Gastrocnemius medialis (tissue), 4 donors: ENCODE data around the gene TRMT61A.

Source experiments
- POLR2A ChIP-seq, 2 donors: fragments of 450-650 bp; IDR thresholded peaks; one replicate each; pipeline ENCODE4 v1.6.1; 2017; ENCODE audit warnings: antibody characterized with exemption in 2 of 2, mild to moderate bottlenecking in 2 of 2, moderate library complexity in 2 of 2
- TF ChIP-seq, protein P1 (sequence below), 5 experiments: fragments of 450-650 bp in 3 of 5; fragments of 200-600 bp in 2 of 5; sonication (generic) in 2 of 5; IDR thresholded peaks in 4 of 5; conservative IDR thresholded peaks in 1 of 5; 1 replicate in 4 of 5; 2 replicates in 1 of 5; pipeline ENCODE4 v1.5.1; 2016 to 2019; ENCODE audit warnings: antibody characterized with exemption in 5 of 5, mild to moderate bottlenecking in 3 of 5, moderate library complexity in 3 of 5

DNA sequence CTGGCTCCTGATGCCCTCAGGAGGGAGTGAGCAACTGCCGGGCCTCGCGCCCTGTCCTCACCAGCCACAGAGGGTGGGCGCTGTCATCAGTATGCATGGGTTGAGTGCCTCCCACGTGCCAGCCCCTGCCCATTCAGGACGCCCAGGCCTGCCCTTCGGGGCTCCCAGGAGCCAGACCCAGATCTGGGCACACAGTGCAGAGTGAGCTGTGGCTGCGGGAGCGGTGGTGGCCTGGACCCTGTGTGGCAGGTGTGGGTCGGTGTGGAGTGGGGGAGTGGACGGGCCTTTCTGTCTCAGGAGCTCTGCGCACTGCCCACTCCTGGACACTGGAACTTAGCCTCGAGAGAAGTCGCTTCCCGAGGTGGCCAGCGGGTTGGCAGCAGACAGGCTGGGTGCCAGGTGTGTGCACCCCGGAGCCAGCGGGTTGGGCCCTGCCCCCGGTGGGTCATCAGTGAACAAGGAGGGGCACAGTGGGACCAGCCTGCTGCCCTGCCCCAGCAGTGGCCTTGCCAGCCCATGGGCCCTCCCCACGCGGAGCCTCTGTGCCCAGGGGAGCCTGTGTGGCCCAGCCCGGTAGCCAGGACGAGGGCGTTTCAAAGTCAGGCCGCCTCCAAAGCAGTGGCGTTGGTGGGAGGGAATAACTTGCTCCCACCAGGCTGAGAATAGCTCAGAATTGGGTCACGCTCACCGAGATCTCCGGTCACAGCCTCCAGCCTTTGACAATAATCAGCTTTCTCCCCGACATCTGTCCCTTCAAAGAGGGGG is 9.5 kb downstream of the TRMT61A start:
- TF ChIP-seq POLR2A (IDR thresholded peaks at IDR 0.05) = no peak
- TF ChIP-seq, protein P1, sequence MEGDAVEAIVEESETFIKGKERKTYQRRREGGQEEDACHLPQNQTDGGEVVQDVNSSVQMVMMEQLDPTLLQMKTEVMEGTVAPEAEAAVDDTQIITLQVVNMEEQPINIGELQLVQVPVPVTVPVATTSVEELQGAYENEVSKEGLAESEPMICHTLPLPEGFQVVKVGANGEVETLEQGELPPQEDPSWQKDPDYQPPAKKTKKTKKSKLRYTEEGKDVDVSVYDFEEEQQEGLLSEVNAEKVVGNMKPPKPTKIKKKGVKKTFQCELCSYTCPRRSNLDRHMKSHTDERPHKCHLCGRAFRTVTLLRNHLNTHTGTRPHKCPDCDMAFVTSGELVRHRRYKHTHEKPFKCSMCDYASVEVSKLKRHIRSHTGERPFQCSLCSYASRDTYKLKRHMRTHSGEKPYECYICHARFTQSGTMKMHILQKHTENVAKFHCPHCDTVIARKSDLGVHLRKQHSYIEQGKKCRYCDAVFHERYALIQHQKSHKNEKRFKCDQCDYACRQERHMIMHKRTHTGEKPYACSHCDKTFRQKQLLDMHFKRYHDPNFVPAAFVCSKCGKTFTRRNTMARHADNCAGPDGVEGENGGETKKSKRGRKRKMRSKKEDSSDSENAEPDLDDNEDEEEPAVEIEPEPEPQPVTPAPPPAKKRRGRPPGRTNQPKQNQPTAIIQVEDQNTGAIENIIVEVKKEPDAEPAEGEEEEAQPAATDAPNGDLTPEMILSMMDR (IDR thresholded peaks at IDR 0.05 in 4 of 5, conservative IDR thresholded peaks at IDR 0.05 in 1 of 5) = no peak
